AG09309 (cell line): ENCODE measurements around the gene OLFML2B.

ENCODE experiments used
- DNase-seq: peaks from one replicate; pipeline ENCODE4 v3.0.0-alpha.2; 2010; ENCODE audit warnings: low read depth
- H3K4me3 ChIP-seq: 2 replicates; pipeline ENCODE4 v1.5.1; 2011; ENCODE audit warnings: mild to moderate bottlenecking, low read depth, low read length, moderate library complexity; ENCODE audit not compliant: control insufficient read depth
- CTCF ChIP-seq: IDR thresholded peaks from 2 replicates; pipeline ENCODE4 v1.5.1; 2011; ENCODE audit warnings: mild to moderate bottlenecking, low read depth, low read length, inconsistent platforms; ENCODE audit not compliant: insufficient read depth, control insufficient read depth; ENCODE audit errors: missing control alignments

Gene OLFML2B

GRCh38 chr1:161997152-161997551, 26.5 kb downstream of the OLFML2B start:
- H3K4me3 ChIP-seq = no peak overlapping the region
- DNase-seq = no peak
- no peak for TF ChIP-seq CTCF

- H3K4me3 ChIP-seq = no peak overlapping the region
- peak; percentile 42 for DNase-seq
- TF ChIP-seq CTCF = no peak
Observed at GRCh38 chr1:161994175-161994668, 29.4 kb downstream of the OLFML2B start.

GRCh38 chr1:161993576-161993975, 30.1 kb downstream of the OLFML2B start:
- no peak overlapping the region for H3K4me3 ChIP-seq
- no peak for DNase-seq

GRCh38 chr1:161989786-161990185, 33.9 kb downstream of the OLFML2B start:
- no peak overlapping the region for H3K4me3 ChIP-seq
- TF ChIP-seq CTCF = no peak
- DNase-seq = no peak

More at GRCh38 chr1:161993576-161993975, 30.1 kb downstream of the OLFML2B start:
- TF ChIP-seq CTCF = no peak

GRCh38 chr1:161989108-161989507, 34.6 kb downstream of the OLFML2B start:
- TF ChIP-seq CTCF = peak; percentile 11
- H3K4me3 ChIP-seq = no peak overlapping the region
- no peak for DNase-seq

- no peak for TF ChIP-seq CTCF
- DNase-seq = no peak
- no peak overlapping the region for H3K4me3 ChIP-seq
Observed at GRCh38 chr1:161988413-161988812, 35.3 kb downstream of the OLFML2B start.

GRCh38 chr1:161987872-161988271, 35.8 kb downstream of the OLFML2B start:
- H3K4me3 ChIP-seq = no peak overlapping the region
- DNase-seq = no peak
- no peak for TF ChIP-seq CTCF
